LNCaP clone FGC (cell line): ENCODE data around the gene METRNL.

Experiments
- DNase-seq: peaks from one replicate; pipeline ENCODE4 v3.0.0-alpha.2; 2011; ENCODE audit warnings: low read depth
- H3K4me3 ChIP-seq: 2 replicates; pipeline ENCODE4 v1.5.1; 2011; ENCODE audit warnings: mild to moderate bottlenecking, low read depth, low read length, control low read depth
- CTCF ChIP-seq: IDR thresholded peaks from 2 replicates; pipeline ENCODE4 v1.5.1; 2012; ENCODE audit warnings: mild to moderate bottlenecking; ENCODE audit not compliant: control insufficient read depth, insufficient read depth; ENCODE audit errors: extremely low read depth

The METRNL gene

GRCh38 chr17:83072600-83073358 lies 6.6 kb upstream of the METRNL start:
- TF ChIP-seq CTCF = no peak
- DNase-seq = no peak
- no peak overlapping the region for H3K4me3 ChIP-seq

GRCh38 chr17:83073389-83074063 lies 5.9 kb upstream of the METRNL start:
- TF ChIP-seq CTCF = no peak
- DNase-seq = no peak
- H3K4me3 ChIP-seq = no peak overlapping the region

- TF ChIP-seq CTCF = no peak
- no peak for DNase-seq
- no peak overlapping the region for H3K4me3 ChIP-seq
Observed at GRCh38 chr17:83074486-83075223, 4.8 kb upstream of the METRNL start.

- DNase-seq = no peak
Observed at GRCh38 chr17:83075270-83075880, 4.0 kb upstream of the METRNL start.

DNA sequence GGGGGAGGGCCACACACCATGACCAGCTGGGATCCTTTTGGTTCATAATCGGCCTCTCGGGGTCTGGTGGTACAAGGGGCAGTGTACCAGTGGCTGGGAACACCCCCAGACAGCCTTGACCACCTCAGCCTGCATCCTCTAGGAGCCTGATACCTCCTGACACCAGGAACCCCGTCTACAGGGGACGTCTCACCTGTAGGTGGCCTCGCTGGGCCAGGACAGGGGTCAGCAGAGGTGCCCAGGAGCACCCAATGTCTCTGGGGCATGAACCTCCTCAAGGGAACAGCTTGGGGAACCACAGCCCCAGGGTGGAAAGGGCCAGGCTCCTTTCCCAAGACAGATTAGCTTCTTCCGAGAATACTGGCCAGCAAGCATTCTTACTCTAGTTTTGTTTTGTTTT lies 2.5 kb upstream of the METRNL start:
- peak; percentile 61 for TF ChIP-seq CTCF
- DNase-seq = no peak
- H3K4me3 ChIP-seq = no peak overlapping the region

More at GRCh38 chr17:83075270-83075880, 4.0 kb upstream of the METRNL start:
- no peak for TF ChIP-seq CTCF
- H3K4me3 ChIP-seq = no peak overlapping the region

- TF ChIP-seq CTCF = no peak
- no peak for DNase-seq
- H3K4me3 ChIP-seq = no peak overlapping the region
Observed at GRCh38 chr17:83077411-83077810, 2.0 kb upstream of the METRNL start.
